ENCODE data around the gene TST.

TST gene

GRCh38 chr22:37058917-37059701 is 39.9 kb upstream of the TST start:
- no peak overlapping the region for H3K4me3 ChIP-seq (ENCODE audit: low read length)
- TF ChIP-seq ZNF274 (IDR thresholded peaks at IDR 0.05; ENCODE audit: low read depth, low read length): no peak

GRCh38 chr22:37057796-37058510 is 38.7 kb upstream of the TST start:
- H3K4me3 ChIP-seq (ENCODE audit: low read length): no peak overlapping the region
- no peak for TF ChIP-seq ZNF274 (IDR thresholded peaks at IDR 0.05; ENCODE audit: low read depth, low read length)

- H3K4me3 ChIP-seq (ENCODE audit: low read length): no peak overlapping the region
- TF ChIP-seq ZNF274 (IDR thresholded peaks at IDR 0.05; ENCODE audit: low read depth, low read length): no peak
These were observed 38.0 kb upstream of the TST start for GRCh38 chr22:37057226-37057625.

GRCh38 chr22:37056246-37056645 is 37.0 kb upstream of the TST start:
- no peak for TF ChIP-seq ZNF274 (IDR thresholded peaks at IDR 0.05; ENCODE audit: low read depth, low read length)

GRCh38 chr22:37054600-37055365 is 35.5 kb upstream of the TST start:
- no peak for TF ChIP-seq ZNF274 (IDR thresholded peaks at IDR 0.05; ENCODE audit: low read depth, low read length)
- H3K4me3 ChIP-seq (ENCODE audit: low read length): no peak overlapping the region

More at GRCh38 chr22:37056246-37056645, 37.0 kb upstream of the TST start:
- no peak overlapping the region for H3K4me3 ChIP-seq (ENCODE audit: low read length)

GRCh38 chr22:37054056-37054395 is 34.8 kb upstream of the TST start:
- no peak overlapping the region for H3K4me3 ChIP-seq (ENCODE audit: low read length)
- no peak for TF ChIP-seq ZNF274 (IDR thresholded peaks at IDR 0.05; ENCODE audit: low read depth, low read length)

- H3K4me3 ChIP-seq (ENCODE audit: low read length): no peak overlapping the region
- no peak for TF ChIP-seq ZNF274 (IDR thresholded peaks at IDR 0.05; ENCODE audit: low read depth, low read length)
These were observed 34.2 kb upstream of the TST start for GRCh38 chr22:37053310-37054055.

GRCh38 chr22:37052386-37053309 is 33.4 kb upstream of the TST start:
- no peak for TF ChIP-seq ZNF274 (IDR thresholded peaks at IDR 0.05; ENCODE audit: low read depth, low read length)
- peak overlapping the region; percentile 82; the same call in 1 of the 2 replicates for H3K4me3 ChIP-seq (ENCODE audit: low read length)

GRCh38 chr22:37051391-37052385 is 32.4 kb upstream of the TST start, which contains the start of gene KCTD17:
Gene KCTD17, plus strand, starts transcription at chr22:37051742. Its CDS starts 19 bp downstream, at chr22:37051761.
- no peak for TF ChIP-seq ZNF274 (IDR thresholded peaks at IDR 0.05; ENCODE audit: low read depth, low read length)
- H3K4me3 ChIP-seq (ENCODE audit: low read length): peak within 1 kb of the TSS; percentile 82

GRCh38 chr22:37050913-37051312 is 31.7 kb upstream of the TST start:
- no peak overlapping the region for H3K4me3 ChIP-seq (ENCODE audit: low read length)
- no peak for TF ChIP-seq ZNF274 (IDR thresholded peaks at IDR 0.05; ENCODE audit: low read depth, low read length)

- TF ChIP-seq ZNF274 (IDR thresholded peaks at IDR 0.05; ENCODE audit: low read depth, low read length): no peak
These were observed 30.0 kb upstream of the TST start for GRCh38 chr22:37049224-37049623.

GRCh38 chr22:37048133-37048532 is 28.9 kb upstream of the TST start:
- H3K4me3 ChIP-seq (ENCODE audit: low read length): no peak overlapping the region
- TF ChIP-seq ZNF274 (IDR thresholded peaks at IDR 0.05; ENCODE audit: low read depth, low read length): no peak

More at GRCh38 chr22:37049224-37049623, 30.0 kb upstream of the TST start:
- H3K4me3 ChIP-seq (ENCODE audit: low read length): no peak overlapping the region

All from GM08714 (cell line).